ENCODE results near the gene KRT35.
"Not testable (repeated sequence)": the region's sequence is repeated elsewhere in the genome, so short reads cannot be mapped to it uniquely, and the experiment has no call there.

The KRT35 gene

GRCh38 chr17:41433586-41433985 lies 47.4 kb downstream of the KRT35 start:
- no peak overlapping the region for H3K9ac ChIP-seq (ENCODE audit: low read depth, low read length)
- H3K9me3 ChIP-seq (ENCODE audit: insufficient read depth, low read depth, low read length) = no peaks in the 10 kb centered on the region
- no peaks in the 10 kb centered on the region for H3K27me3 ChIP-seq (ENCODE audit: insufficient read depth, low read length)
- no peak overlapping the region for H3K4me3 ChIP-seq (ENCODE audit: low read length)
- no peak overlapping the region for H3K27ac ChIP-seq (ENCODE audit: low read depth, low read length)
- H3K36me3 ChIP-seq (ENCODE audit: insufficient read depth, low read length) = no peaks in the 10 kb centered on the region
- WGBS = 68% methylated on average over 4 of the region's 4 CpGs
- no peaks in the 10 kb centered on the region for H3K4me1 ChIP-seq (ENCODE audit: insufficient read depth, low read length)

DNA sequence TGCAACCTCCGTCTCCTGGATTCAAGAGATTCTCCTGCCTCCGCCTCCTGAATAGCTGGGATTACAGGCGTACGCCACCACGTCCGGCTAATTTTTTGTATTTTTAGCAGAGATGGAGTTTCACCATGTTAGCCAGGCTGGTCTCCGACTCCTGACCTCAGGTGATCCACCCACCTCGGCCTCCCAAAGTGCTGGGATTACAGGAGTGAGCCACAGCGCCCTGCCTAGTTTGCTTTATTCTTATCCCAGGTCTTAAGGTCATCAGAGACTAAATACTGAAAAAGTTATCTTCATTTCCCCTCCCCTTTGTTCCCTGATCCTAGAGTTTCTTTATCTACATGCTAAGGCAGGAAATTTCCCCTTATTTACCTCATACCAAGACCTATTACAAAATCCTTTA lies 50.6 kb downstream of the KRT35 start:
- H3K9me3 ChIP-seq (ENCODE audit: insufficient read depth, low read depth, low read length); H3K36me3 ChIP-seq (ENCODE audit: insufficient read depth, low read length); H3K4me1 ChIP-seq (ENCODE audit: insufficient read depth, low read length); H3K27ac ChIP-seq (ENCODE audit: low read depth, low read length); H3K4me3 ChIP-seq (ENCODE audit: low read length); H3K9ac ChIP-seq (ENCODE audit: low read depth, low read length); H3K27me3 ChIP-seq (ENCODE audit: insufficient read depth, low read length): not testable (repeated sequence)
- WGBS = 92% methylated on average over 9 of the region's 9 CpGs

DNA sequence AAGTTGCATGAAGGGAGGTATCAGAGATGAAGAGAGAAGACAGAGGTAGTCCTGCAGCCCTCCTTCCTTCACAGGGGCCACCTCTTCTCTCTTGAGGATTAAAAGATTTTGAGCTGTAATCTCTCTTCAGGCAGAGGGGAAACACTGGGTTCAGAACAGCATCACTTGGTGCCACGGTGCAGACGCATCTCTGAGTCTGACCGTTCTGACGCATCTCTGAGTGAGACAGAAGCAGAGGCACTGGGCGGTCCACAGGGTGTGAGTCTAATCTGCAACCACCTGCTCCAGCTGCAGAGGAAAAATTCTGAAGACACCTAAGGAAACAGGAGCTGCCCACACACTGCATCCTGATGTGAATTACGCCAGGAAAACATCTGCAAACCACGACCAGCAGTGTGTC lies 51.3 kb downstream of the KRT35 start:
- H3K9ac ChIP-seq (ENCODE audit: low read depth, low read length) = no peak overlapping the region
- no peak overlapping the region for H3K4me3 ChIP-seq (ENCODE audit: low read length)
- no peaks in the 10 kb centered on the region for H3K4me1 ChIP-seq (ENCODE audit: insufficient read depth, low read length)
- no peaks in the 10 kb centered on the region for H3K36me3 ChIP-seq (ENCODE audit: insufficient read depth, low read length)
- no peak overlapping the region for H3K27ac ChIP-seq (ENCODE audit: low read depth, low read length)
- H3K27me3 ChIP-seq (ENCODE audit: insufficient read depth, low read length) = no peaks in the 10 kb centered on the region
- no peaks in the 10 kb centered on the region for H3K9me3 ChIP-seq (ENCODE audit: insufficient read depth, low read depth, low read length)
- WGBS = 91% methylated on average over 7 of the region's 7 CpGs

GRCh38 chr17:41428591-41429291 lies 52.2 kb downstream of the KRT35 start:
- 57% methylated on average over 4 of the region's 4 CpGs for WGBS
- Histone ChIP-seq H3K4me3 (ENCODE audit: low read length) (no peak overlapping the region), H3K4me1 (ENCODE audit: insufficient read depth, low read length) (no peaks in the 10 kb centered on the region), H3K27me3 (ENCODE audit: insufficient read depth, low read length) (no peaks in the 10 kb centered on the region), H3K9ac (ENCODE audit: low read depth, low read length) (no peak overlapping the region), H3K36me3 (ENCODE audit: insufficient read depth, low read length) (no peaks in the 10 kb centered on the region), H3K27ac (ENCODE audit: low read depth, low read length) (no peak overlapping the region), H3K9me3 (ENCODE audit: insufficient read depth, low read depth, low read length) (no peaks in the 10 kb centered on the region)
